AG09319 (cell line): ENCODE measurements around the gene JUND.

ENCODE experiments used
- DNase-seq: peaks from one replicate; pipeline ENCODE4 v3.0.0-alpha.2; 2010; ENCODE audit warnings: low read depth; ENCODE audit errors: extremely low read depth
- CTCF ChIP-seq: IDR thresholded peaks from 2 replicates; pipeline ENCODE4 v1.5.1; 2011; ENCODE audit warnings: low read depth, mild to moderate bottlenecking, inconsistent platforms, low read length, moderate library complexity

Gene JUND

GRCh38 chr19:18308051-18308947 lies 26.9 kb upstream of the JUND start:
- no peak for TF ChIP-seq CTCF
- no peak for DNase-seq

- TF ChIP-seq CTCF, result no peak
- no peak for DNase-seq
Observed at GRCh38 chr19:18307271-18307681, 25.9 kb upstream of the JUND start.

- no peak for TF ChIP-seq CTCF
- DNase-seq, result no peak
Observed at GRCh38 chr19:18306888-18307260, 25.5 kb upstream of the JUND start.

- DNase-seq, result no peak
Observed at GRCh38 chr19:18306209-18306887, 24.9 kb upstream of the JUND start.

GRCh38 chr19:18304458-18305310 lies 23.3 kb upstream of the JUND start:
- TF ChIP-seq CTCF, result no peak
- DNase-seq, result no peak

More at GRCh38 chr19:18306209-18306887, 24.9 kb upstream of the JUND start:
- TF ChIP-seq CTCF, result no peak

GRCh38 chr19:18304208-18304457 lies 22.7 kb upstream of the JUND start:
- no peak for TF ChIP-seq CTCF
- DNase-seq, result no peak
